Astrocyte (in vitro differentiated cells and primary cell): ENCODE measurements around the gene STX3.

ENCODE experiments used
- EZH2 ChIP-seq: IDR thresholded peaks from 2 replicates; pipeline ENCODE4 v1.6.1; 2012; ENCODE audit warnings: mild to moderate bottlenecking, low read length, inconsistent platforms; ENCODE audit not compliant: insufficient read depth
- TF ChIP-seq, protein P1 (sequence below): IDR thresholded peaks from 2 replicates; pipeline ENCODE4 v1.5.1; 2011; ENCODE audit warnings: low read depth, mild to moderate bottlenecking, inconsistent platforms, low read length, moderate library complexity; ENCODE audit not compliant: insufficient read depth

DNA sequence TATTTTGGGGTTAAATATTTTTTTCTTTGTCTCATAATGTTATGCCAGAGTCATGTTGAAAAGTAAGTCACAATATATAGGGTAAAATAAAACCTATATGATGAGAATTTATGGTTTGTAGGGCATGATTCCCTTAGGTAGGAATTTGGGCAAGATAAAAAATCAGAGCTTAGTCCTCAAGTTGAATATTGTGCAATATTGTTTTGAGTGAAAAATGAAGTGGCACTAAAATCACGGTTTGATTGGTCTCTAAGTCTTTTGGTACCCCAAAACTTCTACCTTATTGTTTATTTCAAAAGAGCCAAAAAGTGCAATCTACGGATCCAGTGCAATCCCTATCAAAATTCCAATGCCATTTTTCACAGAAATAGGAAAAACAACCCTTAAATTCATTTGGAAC is 57.0 kb downstream of the STX3 start:
- TF ChIP-seq, protein P1, sequence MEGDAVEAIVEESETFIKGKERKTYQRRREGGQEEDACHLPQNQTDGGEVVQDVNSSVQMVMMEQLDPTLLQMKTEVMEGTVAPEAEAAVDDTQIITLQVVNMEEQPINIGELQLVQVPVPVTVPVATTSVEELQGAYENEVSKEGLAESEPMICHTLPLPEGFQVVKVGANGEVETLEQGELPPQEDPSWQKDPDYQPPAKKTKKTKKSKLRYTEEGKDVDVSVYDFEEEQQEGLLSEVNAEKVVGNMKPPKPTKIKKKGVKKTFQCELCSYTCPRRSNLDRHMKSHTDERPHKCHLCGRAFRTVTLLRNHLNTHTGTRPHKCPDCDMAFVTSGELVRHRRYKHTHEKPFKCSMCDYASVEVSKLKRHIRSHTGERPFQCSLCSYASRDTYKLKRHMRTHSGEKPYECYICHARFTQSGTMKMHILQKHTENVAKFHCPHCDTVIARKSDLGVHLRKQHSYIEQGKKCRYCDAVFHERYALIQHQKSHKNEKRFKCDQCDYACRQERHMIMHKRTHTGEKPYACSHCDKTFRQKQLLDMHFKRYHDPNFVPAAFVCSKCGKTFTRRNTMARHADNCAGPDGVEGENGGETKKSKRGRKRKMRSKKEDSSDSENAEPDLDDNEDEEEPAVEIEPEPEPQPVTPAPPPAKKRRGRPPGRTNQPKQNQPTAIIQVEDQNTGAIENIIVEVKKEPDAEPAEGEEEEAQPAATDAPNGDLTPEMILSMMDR = no peak
- no peak for TF ChIP-seq EZH2
